HEK293 (cell line): ENCODE data around the gene DNAH7.

Experiments used
- CTCF ChIA-PET: fragments of 350-600 bp; formaldehyde crosslinking; extraction: SDS; loops from one replicate; lab custom pipeline; 2021; ENCODE audit warnings: antibody characterized with exemption; lab: Yijun Ruan, JAX
- POLR2A ChIA-PET: fragments of 300-600 bp; formaldehyde crosslinking; extraction: SDS; loops from one replicate; lab custom pipeline; 2020; ENCODE audit warnings: antibody characterized with exemption, inconsistent platforms; lab: Yijun Ruan, JAX
- H3K27ac ChIP-seq: fragments of 200-500 bp; sonication (Bioruptor generic); 2 replicates; pipeline ENCODE4 v1.5.1; 2014; ENCODE audit warnings: low read depth, low read length, control low read depth, inconsistent platforms; ENCODE audit errors: extremely low read depth
- H3K36me3 ChIP-seq, 2 experiments: fragments of 200-500 bp in 1 of 2; sonication (Bioruptor generic) in 1 of 2; 1 replicate in 1 of 2; 2 replicates in 1 of 2; pipeline ENCODE4 v1.5.1; 2014 to 2017; ENCODE audit warnings: inconsistent platforms in 2 of 2, low read length in 2 of 2; ENCODE audit not compliant: control insufficient read depth in 2 of 2, insufficient read depth in 1 of 2
- H3K4me1 ChIP-seq: fragments of 200-500 bp; sonication (Bioruptor generic); 2 replicates; pipeline ENCODE4 v1.5.1; 2014; ENCODE audit warnings: mild to moderate bottlenecking, low read length, inconsistent platforms; ENCODE audit not compliant: control insufficient read depth, insufficient read depth
- H3K4me3 ChIP-seq: 2 replicates; pipeline ENCODE4 v1.5.1; 2011; ENCODE audit warnings: low read depth, mild to moderate bottlenecking, control low read depth, low read length, moderate library complexity
- H3K9me3 ChIP-seq: fragments of 200-500 bp; sonication (Bioruptor generic); 2 replicates; pipeline ENCODE4 v1.5.1; 2014; ENCODE audit warnings: low read depth, low read length, inconsistent platforms; ENCODE audit not compliant: control insufficient read depth, insufficient read depth
- BCL11A ChIP-seq: fragments of 450-650 bp; formaldehyde crosslinking; IDR thresholded peaks from 2 replicates; pipeline ENCODE4 v1.5.1; 2016; ENCODE audit warnings: low read depth, missing biosample characterization, missing genetic modification characterization
- GLIS2 ChIP-seq: fragments of 450-650 bp; formaldehyde crosslinking; IDR thresholded peaks from 2 replicates; pipeline ENCODE4 v1.5.1; 2016; ENCODE audit warnings: missing biosample characterization, missing genetic modification characterization
- KLF16 ChIP-seq: fragments of 450-650 bp; formaldehyde crosslinking; IDR thresholded peaks from 2 replicates; pipeline ENCODE4 v1.5.1; 2017; ENCODE audit warnings: missing biosample characterization, missing genetic modification characterization
- KLF7 ChIP-seq: fragments of 450-650 bp; formaldehyde crosslinking; IDR thresholded peaks from 2 replicates; pipeline ENCODE4 v1.5.1; 2016; ENCODE audit warnings: missing biosample characterization, missing genetic modification characterization, borderline replicate concordance
- MEIS1 ChIP-seq: sonication (generic); formaldehyde crosslinking; IDR thresholded peaks from 2 replicates; pipeline ENCODE4 v1.8.1; 2022; ENCODE audit warnings: missing genetic modification reagents, mild to moderate bottlenecking, borderline replicate concordance
- MZF1 ChIP-seq: fragments of 450-650 bp; formaldehyde crosslinking; IDR thresholded peaks from 2 replicates; pipeline ENCODE4 v1.5.1; 2017; ENCODE audit warnings: missing biosample characterization, missing genetic modification characterization, borderline replicate concordance
- PBX3 ChIP-seq: sonication (generic); formaldehyde crosslinking; IDR thresholded peaks from 2 replicates; pipeline ENCODE4 v1.8.1; 2022; ENCODE audit warnings: mild to moderate bottlenecking, moderate library complexity, missing genetic modification reagents
- REPIN1 ChIP-seq: fragments of 450-650 bp; formaldehyde crosslinking; IDR thresholded peaks from 2 replicates; pipeline ENCODE4 v1.5.1; 2017; ENCODE audit warnings: missing biosample characterization, missing genetic modification characterization, low read depth
- SETDB1 ChIP-seq: IDR thresholded peaks from one replicate; pipeline ENCODE4 v1.6.1; 2017; ENCODE audit warnings: mild to moderate bottlenecking, low read length, moderate library complexity, mixed read lengths; ENCODE audit not compliant: insufficient read length
- SP3 ChIP-seq: fragments of 450-650 bp; formaldehyde crosslinking; IDR thresholded peaks from 2 replicates; pipeline ENCODE4 v1.5.1; 2016; ENCODE audit warnings: missing biosample characterization, missing genetic modification characterization
- TRIM28 ChIP-seq: IDR thresholded peaks from 2 replicates; pipeline ENCODE4 v1.6.1; 2011; ENCODE audit warnings: low read length, control low read depth, borderline replicate concordance
- TSHZ1 ChIP-seq: fragments of 450-650 bp; formaldehyde crosslinking; IDR thresholded peaks from 2 replicates; pipeline ENCODE4 v1.5.1; 2016; ENCODE audit warnings: missing biosample characterization, missing genetic modification characterization, borderline replicate concordance
- ZEB2 ChIP-seq: fragments of 450-650 bp; formaldehyde crosslinking; IDR thresholded peaks from 2 replicates; pipeline ENCODE4 v1.5.1; 2016; ENCODE audit warnings: missing biosample characterization, missing genetic modification characterization
- ZFP41 ChIP-seq: fragments of 450-650 bp; formaldehyde crosslinking; IDR thresholded peaks from 2 replicates; pipeline ENCODE4 v1.5.1; 2016; ENCODE audit warnings: missing biosample characterization, missing genetic modification characterization, borderline replicate concordance
- ZNF16 ChIP-seq: fragments of 450-650 bp; formaldehyde crosslinking; IDR thresholded peaks from 2 replicates; pipeline ENCODE4 v1.5.1; 2016; ENCODE audit warnings: low read depth, missing biosample characterization, missing genetic modification characterization
- ZNF184 ChIP-seq: fragments of 450-650 bp; IDR thresholded peaks from 2 replicates; pipeline ENCODE4 v1.5.1; 2018; ENCODE audit warnings: missing biosample characterization, mild to moderate bottlenecking, missing genetic modification characterization
- ZNF24 ChIP-seq: fragments of 450-650 bp; formaldehyde crosslinking; IDR thresholded peaks from 2 replicates; pipeline ENCODE4 v1.5.1; 2016; ENCODE audit warnings: missing biosample characterization, missing genetic modification characterization
- ZNF292 ChIP-seq: fragments of 450-650 bp; formaldehyde crosslinking; IDR thresholded peaks from 2 replicates; pipeline ENCODE4 v1.5.1; 2016; ENCODE audit warnings: low read depth, missing biosample characterization, missing genetic modification characterization, borderline replicate concordance
- ZNF324 ChIP-seq: fragments of 450-650 bp; formaldehyde crosslinking; IDR thresholded peaks from 2 replicates; pipeline ENCODE4 v1.5.1; 2016; ENCODE audit warnings: missing biosample characterization, missing genetic modification characterization
- ZNF335 ChIP-seq: fragments of 450-650 bp; formaldehyde crosslinking; conservative IDR thresholded peaks from 2 replicates; pipeline ENCODE4 v1.5.1; 2016; ENCODE audit warnings: missing biosample characterization, missing genetic modification characterization
- ZNF391 ChIP-seq: fragments of 450-650 bp; formaldehyde crosslinking; IDR thresholded peaks from 2 replicates; pipeline ENCODE4 v1.5.1; 2016; ENCODE audit warnings: low read depth, missing biosample characterization, missing genetic modification characterization, borderline replicate concordance
- ZNF394 ChIP-seq: fragments of 450-650 bp; formaldehyde crosslinking; IDR thresholded peaks from 2 replicates; pipeline ENCODE4 v1.5.1; 2016; ENCODE audit warnings: missing biosample characterization, missing genetic modification characterization, mild to moderate bottlenecking, moderate library complexity, borderline replicate concordance
- ZNF404 ChIP-seq: fragments of 450-650 bp; formaldehyde crosslinking; IDR thresholded peaks from 2 replicates; pipeline ENCODE4 v1.5.1; 2017; ENCODE audit warnings: missing biosample characterization, missing genetic modification characterization
- ZNF416 ChIP-seq: fragments of 450-650 bp; formaldehyde crosslinking; IDR thresholded peaks from 2 replicates; pipeline ENCODE4 v1.5.1; 2016; ENCODE audit warnings: missing biosample characterization, missing genetic modification characterization
- ZNF555 ChIP-seq: fragments of 450-650 bp; formaldehyde crosslinking; conservative IDR thresholded peaks from 2 replicates; pipeline ENCODE4 v1.5.1; 2017; ENCODE audit warnings: missing biosample characterization, mild to moderate bottlenecking, missing genetic modification characterization, inconsistent platforms
- ZNF571 ChIP-seq: fragments of 450-650 bp; formaldehyde crosslinking; IDR thresholded peaks from 2 replicates; pipeline ENCODE4 v1.5.0; 2017; ENCODE audit warnings: missing biosample characterization, missing genetic modification characterization
- ZNF626 ChIP-seq: fragments of 450-650 bp; sonication (Bioruptor Pico); formaldehyde crosslinking; IDR thresholded peaks from 2 replicates; pipeline ENCODE4 v1.5.1; 2018; ENCODE audit warnings: missing biosample characterization, missing genetic modification characterization, inconsistent platforms
- ZSCAN16 ChIP-seq: fragments of 450-650 bp; formaldehyde crosslinking; IDR thresholded peaks from 2 replicates; pipeline ENCODE4 v1.5.1; 2016; ENCODE audit warnings: missing biosample characterization, missing genetic modification characterization
- ZSCAN23 ChIP-seq: fragments of 450-650 bp; formaldehyde crosslinking; IDR thresholded peaks from 2 replicates; pipeline ENCODE4 v1.5.1; 2016; ENCODE audit warnings: missing biosample characterization, missing genetic modification characterization

Gene DNAH7

GRCh38 chr2:195863121-195863520, 205.5 kb downstream of the DNAH7 start:
- H3K36me3 ChIP-seq = no peaks in the 10 kb centered on the region
- ChIA-PET CTCF (interaction anchor here (1.2 kb wide), 1 partner anchor 204 kb away, joined by 3 read pairs; no protein-coding TSS in a partner anchor), POLR2A (no interaction called here)
- no peaks in the 10 kb centered on the region for H3K9me3 ChIP-seq
- H3K27ac ChIP-seq = no peak overlapping the region
- H3K4me1 ChIP-seq = no peaks in the 10 kb centered on the region
- TF ChIP-seq ZNF335 = no peak
- no peak for TF ChIP-seq ZNF24 (tag by site-specific recombination)
- TF ChIP-seq SP3 (tag by site-specific recombination) = no peak
- TF ChIP-seq ZNF571 (tag by site-specific recombination) = no peak
- TF ChIP-seq TSHZ1 (tag by site-specific recombination) = no peak
- TF ChIP-seq ZNF391 (tag by site-specific recombination) = no peak
- TF ChIP-seq ZSCAN23 = no peak
- TF ChIP-seq KLF16 (tag by site-specific recombination) = no peak
- TF ChIP-seq ZNF292 (tag by site-specific recombination) = no peak
- TF ChIP-seq ZNF184 = no peak
- TF ChIP-seq SETDB1 = no peak
- TF ChIP-seq ZEB2 (tag by site-specific recombination) = no peak
- no peak for TF ChIP-seq ZNF626 (tag by site-specific recombination)
- no peak for TF ChIP-seq MEIS1 (CRISPR knock-in tag)
- no peak overlapping the region for H3K4me3 ChIP-seq

DNA sequence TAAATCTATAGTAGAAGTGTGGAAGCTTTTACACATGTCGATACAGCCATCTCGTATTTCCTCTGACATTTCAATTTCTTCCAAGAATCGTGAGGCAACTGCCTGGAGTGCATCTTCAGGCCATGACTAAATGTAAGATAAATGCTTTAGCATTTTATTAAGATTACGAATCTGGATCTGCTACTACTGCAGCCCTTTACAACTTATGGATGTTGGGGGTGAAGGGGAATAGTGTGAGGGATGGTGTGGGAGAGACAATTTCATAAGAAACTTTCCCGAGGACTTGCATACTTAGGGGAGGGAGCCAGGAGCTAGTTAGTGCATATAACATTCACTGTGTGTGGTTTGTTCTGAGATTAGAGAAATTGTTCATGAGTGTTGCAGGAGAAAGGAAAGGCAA, 206.8 kb downstream of the DNAH7 start:
- Histone ChIP-seq H3K36me3 (no peaks in the 10 kb centered on the region), H3K9me3 (no peaks in the 10 kb centered on the region), H3K4me3 (no peak overlapping the region), H3K27ac (no peak overlapping the region), H3K4me1 (no peaks in the 10 kb centered on the region)
- ChIA-PET POLR2A (no interaction called here), CTCF (interaction anchor here (1.2 kb wide), 1 partner anchor 205 kb away, joined by 3 read pairs; no protein-coding TSS in a partner anchor)
- no peak for TF ChIP-seq GLIS2 (tag by site-specific recombination)
- no peak for TF ChIP-seq REPIN1 (tag by site-specific recombination)

GRCh38 chr2:195859513-195859912, 209.1 kb downstream of the DNAH7 start:
- Histone ChIP-seq H3K36me3 (no peaks in the 10 kb centered on the region), H3K27ac (no peak overlapping the region), H3K4me1 (no peaks in the 10 kb centered on the region), H3K4me3 (no peak overlapping the region), H3K9me3 (no peaks in the 10 kb centered on the region)
- POLR2A ChIA-PET = no interaction called here
- CTCF ChIA-PET = interaction anchor here (0.7 kb wide), 1 partner anchor 65 kb away, joined by 3 read pairs; no protein-coding TSS in a partner anchor
- no peak for TF ChIP-seq ZNF555 (tag by site-specific recombination)
- no peak for TF ChIP-seq ZNF394 (tag by site-specific recombination)
- no peak for TF ChIP-seq ZNF404 (tag by site-specific recombination)
- TF ChIP-seq PBX3 = no peak
- TF ChIP-seq TRIM28 = no peak
- TF ChIP-seq ZNF16 = no peak
- TF ChIP-seq ZSCAN16 (tag by site-specific recombination) = no peak
- no peak for TF ChIP-seq MZF1 (tag by site-specific recombination)
- no peak for TF ChIP-seq ZNF324
- no peak for TF ChIP-seq BCL11A (tag by site-specific recombination)
- no peak for TF ChIP-seq ZNF416
- no peak for TF ChIP-seq ZFP41
- no peak for TF ChIP-seq KLF7 (tag by site-specific recombination)
